Brain pericyte (primary cell): ENCODE measurements around the gene NPBWR2.

ENCODE experiments used
- DNase-seq: peaks from one replicate; pipeline ENCODE4 v3.0.0-alpha.2; 2012; ENCODE audit warnings: low read depth, low spot score

Gene NPBWR2

DNA sequence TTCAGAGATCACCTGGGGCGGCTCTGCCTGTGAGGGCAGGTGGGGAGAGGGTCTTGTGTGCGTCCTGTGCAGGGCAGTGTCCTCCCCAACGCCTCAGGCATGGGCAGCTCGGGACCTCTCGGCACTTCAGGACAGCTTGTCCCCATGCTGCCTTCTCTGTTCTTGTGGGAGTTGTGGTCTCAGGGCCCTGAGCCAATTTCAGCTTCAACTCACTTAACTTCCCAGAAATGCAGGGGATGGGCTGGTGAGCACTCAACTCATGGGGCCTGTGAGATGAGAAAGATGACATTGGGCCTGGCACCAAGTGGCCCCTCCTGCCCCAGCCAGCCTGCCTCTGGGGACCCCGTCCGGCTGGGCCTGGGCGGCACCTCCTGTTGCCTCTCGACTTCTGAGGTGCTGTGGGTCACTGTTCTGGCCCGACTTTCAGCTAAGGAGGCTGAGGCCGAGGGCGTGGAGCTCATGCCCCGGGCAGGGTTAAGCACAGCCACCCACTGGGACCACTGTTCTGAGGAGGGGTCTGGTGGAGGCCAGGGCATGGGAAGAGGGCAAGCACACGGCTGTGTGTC is 34.8 kb downstream of the NPBWR2 start:
- DNase-seq = no peak

DNA sequence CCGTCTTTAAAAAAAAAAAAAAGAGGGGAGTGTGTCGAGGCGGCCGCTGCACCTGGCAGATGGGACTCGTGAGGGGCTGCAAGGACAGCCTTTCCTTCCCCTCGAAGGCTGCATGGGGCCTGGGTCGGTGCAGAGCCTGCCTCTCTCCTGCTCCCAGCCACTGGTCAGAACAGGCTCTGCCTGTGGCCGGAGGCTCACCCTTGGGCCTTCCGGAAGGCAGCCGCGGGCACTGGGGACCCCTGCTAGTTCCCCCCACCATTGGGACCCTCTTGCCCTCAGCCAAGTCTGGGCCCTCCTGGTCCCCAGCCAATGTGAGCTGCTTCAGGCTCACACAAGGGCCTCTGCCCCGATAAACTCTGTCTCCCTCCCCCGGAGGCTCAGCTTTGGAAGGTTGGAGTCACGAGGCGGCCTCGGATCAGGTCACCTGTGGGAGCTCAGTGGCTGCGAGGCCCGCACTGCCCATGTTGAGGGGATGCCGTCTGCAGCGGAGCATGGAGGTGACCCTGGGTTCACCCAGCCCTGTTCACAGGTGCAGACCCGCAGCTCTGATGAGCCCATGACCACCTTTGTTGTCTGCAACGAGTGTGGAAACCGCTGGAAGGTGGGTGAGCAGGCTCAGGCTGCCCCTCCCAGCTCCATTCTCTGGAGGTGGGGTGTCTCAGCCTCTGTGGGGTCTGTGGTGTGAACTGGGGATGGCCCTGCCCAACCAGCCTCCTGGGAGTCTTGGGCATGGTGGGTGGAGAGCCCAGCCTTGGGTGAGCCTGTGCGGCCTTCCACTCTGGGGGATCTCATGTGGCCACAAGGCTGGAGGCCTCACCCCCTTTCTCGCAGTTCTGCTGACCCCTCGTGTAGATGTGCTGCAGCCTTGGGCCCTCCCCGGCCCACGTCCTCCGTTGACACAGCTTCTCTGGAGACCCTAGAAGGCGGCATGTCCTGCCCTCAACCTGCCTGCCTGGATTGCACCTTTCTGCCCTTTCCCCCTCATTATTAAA is 35.7 kb downstream of the NPBWR2 start:
- no peak for DNase-seq

DNA sequence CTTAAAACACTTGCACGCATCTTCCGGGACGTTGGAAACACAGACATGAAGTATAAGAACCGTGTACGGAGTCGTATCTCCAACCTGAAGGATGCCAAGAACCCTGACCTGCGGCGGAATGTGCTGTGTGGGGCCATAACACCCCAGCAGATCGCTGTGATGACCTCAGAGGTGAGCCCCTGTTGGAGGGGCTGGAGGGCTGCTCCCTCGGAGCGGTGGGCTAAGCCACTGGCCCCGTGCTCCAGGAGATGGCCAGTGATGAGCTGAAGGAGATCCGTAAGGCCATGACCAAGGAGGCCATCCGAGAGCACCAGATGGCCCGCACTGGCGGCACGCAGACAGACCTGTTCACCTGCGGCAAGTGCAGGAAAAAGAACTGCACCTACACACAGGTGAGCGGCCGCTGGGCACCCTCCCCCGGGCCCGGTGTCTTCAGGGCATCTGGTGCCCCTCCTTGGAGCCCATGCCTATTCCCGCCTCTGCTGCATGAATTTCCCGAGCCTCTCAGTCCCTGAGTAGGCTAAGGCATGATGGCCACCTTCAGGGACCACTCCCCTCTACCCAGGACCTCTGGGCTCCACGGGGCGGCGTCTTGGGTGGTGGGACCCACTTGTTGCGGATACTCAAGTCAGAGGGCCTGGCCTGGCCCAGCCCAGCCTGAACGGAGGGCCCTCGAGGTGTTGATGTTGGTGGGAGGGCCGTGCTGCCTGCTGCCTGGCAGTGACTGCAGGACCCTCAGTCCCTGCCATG is 36.9 kb downstream of the NPBWR2 start:
- no peak for DNase-seq

DNA sequence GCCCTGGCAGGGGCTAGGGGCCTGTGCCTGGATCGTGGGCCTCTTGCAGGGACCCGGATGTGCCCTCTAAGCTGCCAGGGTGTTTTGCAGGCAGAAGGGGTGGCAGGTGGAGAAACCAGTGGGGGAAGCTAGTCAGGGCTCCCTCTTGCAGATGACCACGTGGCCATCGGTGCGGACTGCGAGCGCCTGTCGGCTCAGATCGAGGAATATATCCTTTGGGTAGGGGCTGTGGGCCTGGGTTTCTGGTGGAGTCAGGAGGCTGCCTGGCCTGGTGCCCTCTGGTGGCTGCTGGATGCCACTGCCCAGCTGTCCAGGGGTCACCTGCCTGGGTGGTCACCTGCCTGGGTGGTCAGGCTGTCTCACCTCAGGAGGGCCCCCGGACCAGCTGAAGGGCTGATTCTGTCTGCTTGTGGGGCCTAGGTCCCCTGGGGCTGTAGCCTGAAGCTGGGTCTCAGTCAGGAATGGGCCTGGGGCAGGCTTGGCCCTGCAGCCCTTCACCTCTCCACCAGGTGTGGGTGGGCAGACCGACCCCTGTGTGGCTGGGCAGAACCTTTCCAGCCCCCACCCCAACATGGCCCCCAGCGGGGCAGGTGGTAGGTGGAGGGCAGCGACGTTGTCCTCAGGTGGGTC is 37.6 kb downstream of the NPBWR2 start:
- DNase-seq = no peak

DNA sequence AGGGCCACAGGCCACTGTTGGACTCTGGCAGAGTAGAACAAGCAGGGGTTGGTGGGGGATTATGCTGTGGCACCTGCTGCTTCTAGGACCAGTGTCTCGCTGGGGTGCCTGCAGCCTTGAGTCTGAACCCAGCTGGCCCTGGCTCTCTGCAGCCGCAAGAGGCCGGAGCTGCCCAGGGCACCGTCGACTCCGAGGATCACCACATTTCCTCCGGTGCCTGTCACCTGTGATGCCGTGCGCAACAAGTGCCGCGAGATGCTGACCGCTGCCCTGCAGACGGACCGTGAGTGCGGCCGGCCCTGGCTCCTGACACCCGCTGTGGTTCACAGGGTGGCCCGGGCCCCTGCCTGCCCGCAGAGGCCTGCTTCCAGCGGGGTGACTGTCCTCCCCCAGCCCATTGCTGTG is 38.2 kb downstream of the NPBWR2 start:
- no peak for DNase-seq

DNA sequence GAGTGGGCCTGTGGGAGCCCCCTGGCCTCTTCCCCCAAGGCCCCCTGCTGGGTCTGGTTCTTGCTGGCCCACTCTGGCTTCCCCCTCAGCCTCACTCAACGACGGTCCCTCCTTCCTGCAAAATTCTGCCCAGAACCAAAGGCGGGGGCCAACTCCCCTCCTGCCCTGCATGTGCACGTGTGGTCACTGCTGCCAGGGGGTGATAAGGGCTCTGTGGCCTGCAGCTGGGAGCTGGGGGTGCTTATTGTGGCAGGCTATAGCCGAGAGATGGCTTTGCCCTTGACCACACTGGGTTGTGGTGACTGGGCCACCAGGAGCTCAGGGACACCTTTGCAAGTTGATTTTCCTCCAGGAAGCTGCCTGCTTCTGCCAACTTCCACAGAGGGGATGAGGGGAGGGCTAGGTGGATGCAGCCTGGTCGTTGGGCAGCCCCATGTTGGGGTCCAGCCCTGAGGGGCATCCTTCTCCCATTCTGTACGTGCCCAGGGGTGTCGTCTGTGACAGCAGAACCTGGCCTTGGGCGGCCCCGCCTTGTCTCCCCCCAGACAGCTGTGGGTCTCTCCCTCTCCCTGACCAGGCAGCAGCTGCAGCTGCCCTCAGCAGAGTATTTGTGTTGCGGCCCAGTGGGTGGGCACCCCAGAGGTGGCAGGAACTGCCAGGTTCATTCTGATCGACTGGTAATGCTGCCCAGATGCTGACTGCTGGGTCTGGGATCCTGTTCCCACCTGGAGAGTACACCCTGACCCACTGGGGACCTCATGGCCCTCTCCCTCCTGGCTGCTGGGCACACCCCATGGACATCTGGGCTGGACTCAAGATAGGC is 38.8 kb downstream of the NPBWR2 start:
- DNase-seq = no peak

DNA sequence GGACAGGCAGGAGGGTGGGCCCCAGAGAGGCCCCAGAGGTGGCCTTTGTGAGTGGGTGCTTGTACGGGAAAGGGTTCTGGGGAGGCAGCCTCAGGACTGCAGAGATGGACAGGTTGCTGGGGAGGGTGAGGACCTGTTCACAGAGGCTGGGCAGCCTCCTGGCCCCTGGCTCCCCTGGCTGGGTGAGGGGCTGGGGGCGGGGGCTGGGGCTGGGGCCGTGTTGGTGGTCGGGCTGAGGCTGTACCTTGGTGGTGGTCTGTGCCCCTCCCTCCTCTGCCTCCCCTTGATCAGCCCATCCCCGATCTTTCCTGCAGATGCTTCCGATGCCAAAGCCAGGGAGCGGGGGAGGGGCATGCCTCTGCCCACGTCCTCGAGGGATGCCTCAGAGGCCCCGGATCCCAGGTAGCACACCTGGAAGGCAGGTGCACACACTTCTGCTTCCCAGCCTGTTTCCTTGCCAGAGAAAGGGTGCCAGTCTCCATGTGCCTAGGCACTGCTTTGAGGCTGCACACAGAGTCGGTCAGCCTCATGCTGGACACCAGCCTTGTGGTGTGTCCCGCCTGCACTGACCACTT is 39.5 kb downstream of the NPBWR2 start:
- DNase-seq = no peak

DNA sequence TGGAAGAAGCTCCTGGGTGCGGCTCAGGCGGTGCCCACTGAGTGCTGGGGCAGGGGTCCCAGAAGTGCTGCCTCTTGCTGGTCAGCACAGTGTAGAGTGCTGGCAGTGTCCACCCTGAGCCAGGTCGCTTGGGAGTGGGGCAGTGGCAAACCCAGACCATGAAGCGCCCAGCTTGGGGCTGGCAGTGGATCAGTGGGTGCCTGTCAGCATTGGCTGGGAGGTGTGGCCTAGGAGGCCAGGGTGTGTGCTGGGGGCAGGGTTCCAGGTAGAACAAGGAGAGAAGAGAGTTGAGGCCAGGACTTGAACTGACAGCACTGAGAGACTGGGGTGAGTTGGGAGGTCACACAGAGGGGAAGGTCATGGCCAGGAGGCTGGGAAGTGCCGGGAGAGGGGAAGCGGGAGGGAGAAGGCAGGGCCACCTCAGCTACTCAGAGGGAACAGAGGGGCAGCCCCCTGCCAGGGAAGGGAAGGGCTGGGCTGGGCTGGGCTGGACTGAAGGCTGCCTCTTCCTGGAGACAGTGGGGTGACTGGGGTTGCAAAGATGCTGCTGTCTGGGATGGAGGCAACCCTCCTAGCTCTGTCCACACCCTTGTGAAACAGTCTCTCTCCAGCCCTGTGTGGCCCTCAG is 40.2 kb downstream of the NPBWR2 start:
- DNase-seq = no peak

DNA sequence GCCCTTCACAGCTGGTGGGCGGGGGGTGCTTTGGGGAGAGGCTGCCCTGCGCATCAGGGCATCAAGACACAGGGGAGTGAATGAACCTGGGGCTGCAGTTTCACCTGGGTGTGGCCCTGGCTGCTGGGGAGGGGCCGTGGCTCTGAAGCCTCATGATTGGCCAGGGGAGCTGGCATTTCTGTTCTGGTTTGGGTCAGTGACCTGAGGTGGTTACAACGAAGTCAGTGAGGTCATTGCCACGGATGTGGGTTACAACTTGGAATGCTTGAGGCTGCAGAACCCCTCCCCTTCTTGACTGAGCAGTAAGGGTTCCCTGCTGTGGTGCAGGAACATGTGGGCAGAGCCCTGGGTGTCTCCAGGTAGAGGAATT is 41.4 kb downstream of the NPBWR2 start:
- DNase-seq = no peak

DNA sequence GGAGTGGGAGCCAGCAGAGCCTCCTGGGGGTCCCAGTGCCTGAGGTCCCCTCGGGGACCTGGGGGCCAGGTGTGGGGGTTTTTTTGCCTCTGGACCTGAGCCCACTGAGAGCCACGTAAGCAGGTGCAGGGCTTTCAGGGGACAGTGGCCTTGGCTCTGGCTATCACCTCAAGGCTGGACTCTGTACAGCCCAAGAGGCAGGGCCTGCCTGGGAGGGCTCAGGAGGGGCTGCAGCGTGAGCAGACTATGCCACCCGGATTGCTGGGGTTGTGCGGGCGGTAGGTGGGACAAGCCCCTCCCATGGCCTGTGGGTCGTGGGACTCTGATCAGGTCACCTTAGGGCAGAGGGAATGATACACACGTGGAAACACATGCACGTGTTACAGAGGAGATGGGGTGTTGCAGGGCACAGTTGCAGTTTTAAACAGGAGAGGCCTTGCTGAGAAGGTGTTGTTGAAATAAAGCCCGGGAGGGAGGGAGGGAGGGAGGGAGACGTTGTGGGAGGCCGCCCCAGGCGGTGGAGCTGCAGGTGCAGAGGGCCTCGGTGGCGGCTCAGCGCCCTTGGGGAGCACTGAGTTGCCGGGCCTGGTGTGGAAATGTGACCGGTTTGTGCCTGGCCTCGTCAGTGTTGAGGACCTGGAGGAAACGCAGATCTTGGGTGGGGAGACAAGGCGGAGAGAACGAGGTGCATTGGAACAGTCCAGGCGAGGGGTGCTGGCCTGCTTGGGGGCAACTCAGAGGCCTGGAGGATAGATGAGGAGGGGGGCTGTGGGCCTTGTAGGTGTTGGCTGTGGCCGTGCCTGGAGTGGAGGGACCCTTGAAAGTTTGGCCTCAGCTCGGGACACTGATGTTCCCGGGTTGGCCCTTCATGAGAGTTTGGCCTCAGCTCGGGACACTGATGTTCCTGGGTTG is 42.0 kb downstream of the NPBWR2 start:
- no peak for DNase-seq

DNA sequence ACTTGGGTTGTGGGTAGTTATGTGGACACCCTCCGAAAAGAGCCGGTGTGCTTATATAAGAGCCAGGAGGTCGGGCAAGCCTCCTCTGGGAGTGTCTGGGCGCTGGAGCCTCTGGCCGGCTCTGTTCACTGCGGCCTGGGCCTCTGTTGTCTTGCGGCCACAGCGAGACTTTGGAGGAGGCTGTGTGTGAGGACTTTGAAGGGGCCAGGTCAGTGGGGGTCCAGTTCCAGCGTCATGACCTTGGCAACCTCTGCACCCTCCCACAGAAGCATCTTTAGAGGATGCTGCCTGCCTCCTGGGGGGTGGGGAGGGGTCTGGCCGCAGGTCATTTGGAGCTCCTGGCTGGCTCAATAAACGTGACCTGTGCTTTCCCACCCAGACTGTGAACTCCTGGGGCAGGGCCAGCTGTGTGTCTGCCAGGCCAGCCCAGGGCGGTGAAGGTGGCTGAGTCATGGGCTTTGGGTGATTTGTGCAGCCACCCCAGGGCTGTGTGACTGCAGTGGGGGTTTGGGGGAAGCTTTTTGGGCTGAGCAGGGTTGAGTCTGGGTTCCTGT is 43.1 kb downstream of the NPBWR2 start:
- no peak for DNase-seq

DNA sequence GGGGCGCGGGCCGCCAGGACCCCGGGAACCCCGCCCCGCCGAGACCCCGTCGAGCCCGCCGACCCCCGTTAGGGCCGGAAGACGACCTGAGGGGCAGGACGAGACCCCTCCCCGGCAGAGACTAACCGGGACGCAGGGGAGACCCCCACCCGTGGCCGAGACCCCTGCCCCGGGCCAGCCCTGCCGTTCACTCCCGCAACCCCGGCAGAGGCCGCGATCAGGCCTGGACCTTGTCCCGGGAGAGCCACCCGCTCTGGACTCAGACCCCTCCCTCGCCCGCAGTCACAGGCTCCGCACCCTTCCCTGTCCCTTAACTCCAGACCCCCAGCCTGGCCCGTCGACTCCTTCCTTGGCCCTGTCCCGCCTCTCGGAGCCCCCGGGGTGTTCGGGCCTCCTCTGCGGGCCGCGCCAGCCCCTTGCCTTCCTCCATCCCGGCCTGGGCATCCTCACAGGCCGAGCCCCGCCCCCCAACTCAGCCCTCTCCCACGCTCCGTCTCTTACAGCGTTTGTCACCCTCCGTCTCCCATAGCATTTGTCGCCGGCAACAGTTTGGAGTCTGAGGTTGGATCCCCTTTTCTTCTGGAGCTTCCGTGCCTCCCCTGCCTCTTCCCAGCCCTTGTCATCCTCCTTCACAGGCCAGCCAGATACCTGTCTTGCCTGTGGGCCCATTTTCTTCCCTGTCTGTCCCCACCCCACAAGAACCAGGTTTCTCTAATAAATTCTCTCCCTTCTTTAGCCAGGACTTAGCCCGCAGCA is 43.8 kb downstream of the NPBWR2 start:
- no peak for DNase-seq

DNA sequence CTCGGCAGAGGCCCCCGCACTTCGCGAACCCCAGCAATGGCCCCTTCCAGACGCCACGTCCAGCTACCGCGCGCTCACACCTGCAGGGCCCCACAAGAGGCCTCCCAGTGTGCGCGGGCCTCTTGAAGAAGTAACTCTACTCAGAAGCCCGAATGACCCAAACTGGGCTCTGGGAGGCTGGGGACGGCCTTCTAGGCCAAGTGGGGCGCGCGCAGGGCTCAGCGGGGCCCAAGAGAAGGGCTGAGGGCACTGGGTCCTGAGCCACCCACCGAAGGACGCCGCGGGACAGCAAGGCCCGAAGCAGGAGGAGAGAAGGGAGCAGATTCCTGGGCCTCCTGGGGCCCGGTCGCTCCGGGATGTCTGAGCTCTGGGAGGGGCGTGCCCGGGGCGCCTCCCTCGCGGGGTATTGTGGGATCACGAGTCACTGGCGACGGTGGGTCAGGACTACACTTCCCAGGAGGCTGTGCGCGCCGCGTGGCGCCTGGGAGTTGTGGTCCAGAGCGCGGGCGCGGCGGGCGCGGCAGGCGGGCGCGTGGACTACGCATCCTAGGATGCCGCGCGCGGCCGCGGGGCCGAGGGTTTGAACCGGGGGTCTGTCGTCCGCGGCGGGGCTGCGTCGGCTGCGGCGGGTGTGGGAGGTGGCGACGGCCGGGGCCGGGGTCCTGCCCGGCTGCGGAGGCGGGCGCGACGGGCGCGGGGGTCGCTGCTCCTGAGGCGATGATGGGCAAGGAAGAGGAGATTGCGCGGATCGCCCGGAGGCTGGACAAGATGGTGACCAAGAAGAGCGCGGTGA is 44.6 kb downstream of the NPBWR2 start, which contains the start of gene TCEA2:
TCEA2 (plus strand) TSS at position 603 of the 793 bp plus-strand sequence; CDS start at position 718, 115 bp downstream.
- peak; percentile 58 for DNase-seq

DNA sequence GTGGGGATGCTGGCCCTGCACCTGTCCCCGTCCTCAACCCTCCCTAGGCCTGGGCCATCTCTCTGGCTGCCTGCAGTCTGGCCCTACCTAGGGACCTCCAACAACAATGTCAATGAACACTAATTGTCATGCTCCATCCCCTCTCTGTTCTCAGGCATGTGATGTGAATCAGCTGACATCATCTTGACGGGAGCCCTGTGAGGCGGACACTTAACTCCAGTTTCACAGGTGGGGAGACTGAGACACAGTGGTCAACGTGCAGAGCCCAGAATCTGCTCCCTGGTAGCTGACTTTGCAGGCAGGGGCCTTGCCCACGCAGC is 45.1 kb downstream of the NPBWR2 start:
- DNase-seq = no peak

DNA sequence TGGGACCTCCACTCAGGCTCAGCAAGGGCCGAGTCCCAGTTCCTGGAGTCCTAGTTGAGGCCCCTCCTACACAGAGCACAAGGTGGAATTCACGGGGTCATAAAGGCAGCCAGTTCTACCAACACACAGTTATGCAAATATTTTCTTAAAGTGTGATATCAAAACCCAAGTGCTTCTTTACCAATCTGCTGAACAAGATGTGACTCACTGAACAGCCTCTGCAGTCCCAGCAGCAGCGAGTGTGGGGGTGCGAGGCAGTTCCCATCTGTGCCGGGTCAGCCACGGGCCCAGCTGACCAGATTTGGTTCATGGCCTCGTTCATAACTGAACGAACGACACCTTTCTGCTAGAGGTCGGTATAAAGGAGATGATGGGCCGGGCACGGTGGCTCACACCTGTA is 48.8 kb downstream of the NPBWR2 start:
- DNase-seq = no peak

DNA sequence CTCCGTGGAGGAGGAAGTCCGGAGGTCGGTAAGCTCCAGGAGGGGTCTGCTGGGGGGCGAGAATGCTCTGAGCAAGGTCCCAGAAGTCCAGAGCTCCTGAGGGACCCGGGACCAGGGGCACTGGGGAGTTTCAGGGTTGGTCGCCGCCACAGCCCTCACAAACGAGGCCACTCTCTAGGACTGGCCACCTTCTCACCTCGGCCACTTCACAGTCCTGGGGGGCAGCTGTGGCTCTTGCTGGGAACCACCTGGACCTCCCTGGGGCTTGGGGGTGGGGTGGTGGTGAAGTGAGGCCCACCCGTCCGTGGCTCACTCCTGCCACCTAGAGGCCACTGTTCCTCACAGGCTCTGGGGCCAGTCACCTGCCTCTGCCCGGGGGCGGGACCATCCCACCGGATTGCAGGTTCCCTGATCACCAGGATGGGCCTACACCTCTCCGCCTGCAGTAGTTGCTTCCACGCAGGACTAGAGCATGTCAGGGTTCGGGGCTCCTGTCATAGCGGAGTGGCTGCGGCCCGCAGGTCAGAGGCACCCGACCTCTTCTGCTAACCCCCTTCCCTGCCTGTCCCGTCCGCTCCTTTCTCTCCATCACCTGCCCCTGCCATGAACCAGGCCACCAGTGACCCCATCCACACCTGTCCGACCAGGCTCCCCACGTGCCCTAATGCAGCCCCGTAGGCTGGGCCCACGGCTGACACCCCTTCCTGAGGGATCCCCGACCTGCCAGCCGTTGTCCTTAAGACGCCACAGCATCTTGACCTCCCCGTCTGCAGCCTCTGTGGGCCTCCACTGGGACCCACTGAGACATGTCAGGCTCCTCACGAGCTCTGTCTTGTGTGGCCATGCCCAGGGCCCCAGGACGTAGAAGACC is 49.5 kb downstream of the NPBWR2 start:
- no peak for DNase-seq
